AG09309 (cell line): ENCODE results near the gene PLA2G5.
"Not testable (repeated sequence)": the region's sequence is repeated elsewhere in the genome, so short reads cannot be mapped to it uniquely, and the experiment has no call there.

Experiments
- DNase-seq: peaks from one replicate; pipeline ENCODE4 v3.0.0-alpha.2; 2010; ENCODE audit warnings: low read depth
- H3K4me3 ChIP-seq: 2 replicates; pipeline ENCODE4 v1.5.1; 2011; ENCODE audit warnings: mild to moderate bottlenecking, low read depth, low read length, moderate library complexity; ENCODE audit not compliant: control insufficient read depth
- CTCF ChIP-seq: IDR thresholded peaks from 2 replicates; pipeline ENCODE4 v1.5.1; 2011; ENCODE audit warnings: mild to moderate bottlenecking, low read depth, low read length, inconsistent platforms; ENCODE audit not compliant: insufficient read depth, control insufficient read depth; ENCODE audit errors: missing control alignments

Gene PLA2G5

GRCh38 chr1:20032425-20032824 lies 37.6 kb upstream of the PLA2G5 start:
- H3K4me3 ChIP-seq = no peak overlapping the region
- TF ChIP-seq CTCF = no peak
- no peak for DNase-seq

- DNase-seq = no peak
- H3K4me3 ChIP-seq = no peak overlapping the region
- no peak for TF ChIP-seq CTCF
Observed at GRCh38 chr1:20033420-20033819, 36.6 kb upstream of the PLA2G5 start.

GRCh38 chr1:20035114-20035513 lies 34.9 kb upstream of the PLA2G5 start:
- no peak overlapping the region for H3K4me3 ChIP-seq
- TF ChIP-seq CTCF = no peak
- no peak for DNase-seq

- no peak for DNase-seq
- no peak for TF ChIP-seq CTCF
- H3K4me3 ChIP-seq = no peak overlapping the region
Observed at GRCh38 chr1:20037877-20038276, 32.1 kb upstream of the PLA2G5 start.

GRCh38 chr1:20047096-20047495 lies 22.9 kb upstream of the PLA2G5 start:
- no peak for DNase-seq
- no peak overlapping the region for H3K4me3 ChIP-seq
- no peak for TF ChIP-seq CTCF

- H3K4me3 ChIP-seq = no peak overlapping the region
- no peak for TF ChIP-seq CTCF
- no peak for DNase-seq
Observed at GRCh38 chr1:20048563-20048962, 21.4 kb upstream of the PLA2G5 start.

- not testable (repeated sequence) for H3K4me3 ChIP-seq, DNase-seq
Observed at GRCh38 chr1:20049056-20049798, 20.8 kb upstream of the PLA2G5 start.
